KOPT-K1 (cell line): Measurements from ENCODE around the gene ATP8A2.

Experiments used
- H3K27ac ChIP-seq: fragments of 200-600 bp; sonication (generic); 2 replicates; pipeline ENCODE4 v1.5.1; 2016; ENCODE audit warnings: antibody characterized with exemption, mild to moderate bottlenecking, low read depth, low read length; ENCODE audit not compliant: poor library complexity, severe bottlenecking
- H3K36me3 ChIP-seq: fragments of 200-600 bp; sonication (generic); 2 replicates; pipeline ENCODE4 v1.5.1; 2017; ENCODE audit warnings: antibody characterized with exemption, mild to moderate bottlenecking, low read length, moderate library complexity; ENCODE audit not compliant: insufficient read depth
- H3K9me3 ChIP-seq: fragments of 200-600 bp; sonication (generic); 2 replicates; pipeline ENCODE4 v1.5.1; 2017; ENCODE audit warnings: antibody characterized with exemption, low read length, mild to moderate bottlenecking; ENCODE audit not compliant: insufficient read depth, poor library complexity, severe bottlenecking

The ATP8A2 gene

GRCh38 chr13:25979371-25979770 is 607.6 kb downstream of the ATP8A2 start:
- Histone ChIP-seq H3K9me3 (no peaks in the 10 kb centered on the region), H3K27ac (peak overlapping the region; percentile 40), H3K36me3 (no peaks in the 10 kb centered on the region)

GRCh38 chr13:25980255-25980654 is 608.5 kb downstream of the ATP8A2 start:
- H3K36me3 ChIP-seq = no peaks in the 10 kb centered on the region
- no peaks in the 10 kb centered on the region for H3K9me3 ChIP-seq
- peak overlapping the region; percentile 40 for H3K27ac ChIP-seq

GRCh38 chr13:25981060-25981459 is 609.3 kb downstream of the ATP8A2 start:
- Histone ChIP-seq H3K27ac (no peak overlapping the region), H3K9me3 (no peaks in the 10 kb centered on the region), H3K36me3 (no peaks in the 10 kb centered on the region)

- Histone ChIP-seq H3K27ac (no peak overlapping the region), H3K9me3 (no peaks in the 10 kb centered on the region), H3K36me3 (no peaks in the 10 kb centered on the region)
These were observed 611.1 kb downstream of the ATP8A2 start for GRCh38 chr13:25982907-25983306.

GRCh38 chr13:25987987-25988386 is 616.2 kb downstream of the ATP8A2 start:
- H3K27ac ChIP-seq = no peak overlapping the region
- no peaks in the 10 kb centered on the region for H3K36me3 ChIP-seq
- H3K9me3 ChIP-seq = no peaks in the 10 kb centered on the region

- Histone ChIP-seq H3K36me3 (no peaks in the 10 kb centered on the region), H3K27ac (no peak overlapping the region), H3K9me3 (peaks cover 4% of the 10 kb centered on the region)
These were observed 616.9 kb downstream of the ATP8A2 start for GRCh38 chr13:25988661-25989060.

GRCh38 chr13:25990801-25991200 is 619.0 kb downstream of the ATP8A2 start:
- Histone ChIP-seq H3K9me3 (peaks cover 23% of the 10 kb centered on the region), H3K27ac (no peak overlapping the region), H3K36me3 (no peaks in the 10 kb centered on the region)

- Histone ChIP-seq H3K9me3 (peaks cover 24% of the 10 kb centered on the region), H3K27ac (no peak overlapping the region), H3K36me3 (no peaks in the 10 kb centered on the region)
These were observed 620.3 kb downstream of the ATP8A2 start for GRCh38 chr13:25992076-25992475.

- Histone ChIP-seq H3K9me3 (peaks cover 39% of the 10 kb centered on the region), H3K36me3 (no peaks in the 10 kb centered on the region), H3K27ac (peak overlapping the region; percentile 19)
These were observed 635.7 kb downstream of the ATP8A2 start for GRCh38 chr13:26007261-26008125.

GRCh38 chr13:26010487-26011207 is 638.9 kb downstream of the ATP8A2 start:
- H3K36me3 ChIP-seq = no peaks in the 10 kb centered on the region
- peak overlapping the region; percentile 95 for H3K27ac ChIP-seq
- H3K9me3 ChIP-seq = peaks cover 16% of the 10 kb centered on the region

- peaks cover 11% of the 10 kb centered on the region for H3K9me3 ChIP-seq
- peak overlapping the region; percentile 95 for H3K27ac ChIP-seq
- no peaks in the 10 kb centered on the region for H3K36me3 ChIP-seq
These were observed 639.4 kb downstream of the ATP8A2 start for GRCh38 chr13:26011208-26011573.

- Histone ChIP-seq H3K27ac (peak overlapping the region; percentile 95), H3K36me3 (no peaks in the 10 kb centered on the region)
These were observed 640.4 kb downstream of the ATP8A2 start for GRCh38 chr13:26011996-26012821.

GRCh38 chr13:26012995-26013394 is 641.2 kb downstream of the ATP8A2 start:
- H3K27ac ChIP-seq = peak overlapping the region; percentile 95
- no peaks in the 10 kb centered on the region for H3K9me3 ChIP-seq
- H3K36me3 ChIP-seq = no peaks in the 10 kb centered on the region

More at GRCh38 chr13:26011996-26012821, 640.4 kb downstream of the ATP8A2 start:
- peaks cover under 1% of the 10 kb centered on the region for H3K9me3 ChIP-seq

GRCh38 chr13:26015271-26016125 is 643.7 kb downstream of the ATP8A2 start:
- Histone ChIP-seq H3K9me3 (no peaks in the 10 kb centered on the region), H3K27ac (peak overlapping the region; percentile 11), H3K36me3 (peaks cover 9% of the 10 kb centered on the region)
